Brain pericyte (primary cell): Measurements from ENCODE around the gene RIT2.

ENCODE experiments used
- DNase-seq: peaks from one replicate; pipeline ENCODE4 v3.0.0-alpha.2; 2012; ENCODE audit warnings: low read depth, low spot score

The RIT2 gene

GRCh38 chr18:43012951-43013350 lies 102.5 kb downstream of the RIT2 start:
- DNase-seq, result no peak

GRCh38 chr18:43010611-43011010 lies 104.9 kb downstream of the RIT2 start:
- DNase-seq, result no peak

- no peak for DNase-seq
These were observed 105.8 kb downstream of the RIT2 start for GRCh38 chr18:43009674-43010073.

GRCh38 chr18:43007365-43007764 lies 108.1 kb downstream of the RIT2 start:
- DNase-seq, result no peak

- DNase-seq, result no peak
These were observed 111.1 kb downstream of the RIT2 start for GRCh38 chr18:43004421-43004820.

GRCh38 chr18:43001821-43002220 lies 113.7 kb downstream of the RIT2 start:
- no peak for DNase-seq

- DNase-seq, result no peak
These were observed 118.7 kb downstream of the RIT2 start for GRCh38 chr18:42996824-42997223.

GRCh38 chr18:42980426-42980825 lies 135.1 kb downstream of the RIT2 start:
- no peak for DNase-seq

GRCh38 chr18:42977982-42978637 lies 137.4 kb downstream of the RIT2 start:
- no peak for DNase-seq

- no peak for DNase-seq
These were observed 138.5 kb downstream of the RIT2 start for GRCh38 chr18:42976869-42977590.

- no peak for DNase-seq
These were observed 146.1 kb downstream of the RIT2 start for GRCh38 chr18:42969366-42969765.

GRCh38 chr18:42961298-42961697 lies 154.2 kb downstream of the RIT2 start:
- DNase-seq, result no peak

GRCh38 chr18:42959528-42959927 lies 156.0 kb downstream of the RIT2 start:
- no peak for DNase-seq

- no peak for DNase-seq
These were observed 157.1 kb downstream of the RIT2 start for GRCh38 chr18:42958353-42958752.

- no peak for DNase-seq
These were observed 159.2 kb downstream of the RIT2 start for GRCh38 chr18:42956287-42956686.

- no peak for DNase-seq
These were observed 160.6 kb downstream of the RIT2 start for GRCh38 chr18:42954887-42955286.

GRCh38 chr18:42953306-42953705 lies 162.2 kb downstream of the RIT2 start:
- no peak for DNase-seq

- DNase-seq, result no peak
These were observed 164.8 kb downstream of the RIT2 start for GRCh38 chr18:42950732-42951131.

GRCh38 chr18:42948831-42949230 lies 166.7 kb downstream of the RIT2 start:
- DNase-seq, result no peak

- DNase-seq, result no peak
These were observed 173.6 kb downstream of the RIT2 start for GRCh38 chr18:42941860-42942259.

GRCh38 chr18:42941021-42941420 lies 174.5 kb downstream of the RIT2 start:
- DNase-seq, result no peak

GRCh38 chr18:42937436-42937835 lies 178.0 kb downstream of the RIT2 start:
- DNase-seq, result no peak

GRCh38 chr18:42936289-42936688 lies 179.2 kb downstream of the RIT2 start:
- no peak for DNase-seq
